ENCODE results near the gene ITGA4. TPM values are rescaled to one million over a fixed set of nuclear protein-coding genes. Genes with fewer than 3 reads are reported as not detected.

Gene ITGA4
- total RNA-seq, 2 experiments from 2014 or later: 27.7 to 33.6 TPM

DNA sequence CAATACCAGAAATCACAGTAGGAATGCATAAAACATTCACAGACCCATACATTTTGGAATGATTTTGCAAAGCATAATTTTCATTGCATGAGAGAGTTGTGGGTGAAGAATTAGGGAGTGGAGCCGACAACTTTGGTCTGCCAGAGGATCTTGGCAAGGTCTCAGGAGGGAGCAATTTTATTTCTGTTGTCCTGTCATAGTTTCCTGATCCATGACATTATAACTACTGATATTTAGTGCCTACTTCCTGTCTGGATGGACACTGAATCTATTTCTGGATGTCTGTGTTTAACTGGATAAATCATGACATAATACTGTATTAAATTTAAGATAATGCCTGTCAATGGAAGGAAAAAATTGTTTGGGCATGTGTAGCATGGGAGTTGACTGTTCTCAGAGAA, 2.4 kb downstream of the ITGA4 start:
- H3K27ac Mint-ChIP-seq: peak overlapping the region; percentile 95
- DNase-seq (no peak), ATAC-seq (no peak)
- intact Hi-C loops (cut with DNase I, micrococcal nuclease): loop anchor here (2.0 to 10.0 kb wide), 7 partner anchors 37 to 1335 kb away; partner anchors contain the start of genes NEUROD1 (in 1 of the 2) and UBE2E3 (in 1 of the 2)
- POLR2A ChIA-PET: interaction anchor here (0.5 to 0.7 kb wide), 4 partner anchors 33 to 355 kb away, joined by 3 to 4 read pairs (median 3); no protein-coding TSS in a partner anchor
- no peaks in the 10 kb centered on the region for H3K9me3 Mint-ChIP-seq (ENCODE audit: low read depth)
- CTCF ChIA-PET: interaction anchor here (0.6 to 6.7 kb wide), 5 partner anchors 8 to 332 kb away, joined by 3 to 55 read pairs (median 3); no protein-coding TSS in a partner anchor
- peaks cover 22% of the 10 kb centered on the region for H3K36me3 Mint-ChIP-seq (ENCODE audit: low read depth)
- peaks cover 71% of the 10 kb centered on the region for H3K4me1 Mint-ChIP-seq
- no peaks in the 10 kb centered on the region for H3K27me3 Mint-ChIP-seq
- peak overlapping the region; percentile 91 for H3K4me3 Mint-ChIP-seq

DNA sequence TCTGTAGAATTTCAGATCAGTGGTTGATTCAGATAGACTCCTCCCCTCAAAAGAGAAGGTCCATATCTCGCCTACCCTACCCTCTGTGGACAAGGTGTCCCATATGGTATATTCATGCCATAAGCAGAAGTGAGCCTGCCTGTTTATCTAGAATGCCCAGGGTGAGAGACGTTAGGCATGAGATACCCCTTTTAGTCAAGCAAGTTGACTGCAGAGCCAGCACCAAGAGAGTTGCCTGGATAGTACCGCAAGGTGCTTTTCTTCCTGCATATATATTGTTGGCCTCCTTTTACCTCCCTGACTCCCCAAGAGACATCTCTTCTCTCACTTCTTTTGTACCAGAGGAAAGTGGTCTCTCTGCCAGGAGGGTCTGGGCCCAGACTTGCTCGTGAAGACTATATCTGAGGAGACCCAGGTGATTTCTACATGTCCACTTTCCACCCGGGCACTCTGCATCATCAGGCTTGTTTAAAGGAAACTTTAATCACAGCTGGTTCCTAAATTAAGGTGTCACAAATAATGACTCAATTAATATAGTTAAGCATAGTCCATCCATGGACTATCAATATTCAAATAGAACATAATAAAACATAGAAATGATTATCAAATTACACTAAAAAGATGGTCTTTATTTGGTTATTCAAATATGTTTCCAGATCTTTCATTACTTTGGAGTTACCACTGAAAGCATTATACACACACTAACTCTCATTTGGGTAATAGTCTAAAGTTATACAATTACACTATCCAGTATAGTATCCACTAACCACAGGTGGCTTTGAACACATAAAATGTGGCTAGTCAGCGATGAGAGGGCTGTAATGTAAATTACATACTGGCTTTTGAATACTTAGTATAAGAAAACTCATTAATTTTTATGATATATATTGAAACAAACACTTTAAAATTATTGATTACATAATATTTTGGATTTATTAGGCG, 4.1 kb downstream of the ITGA4 start:
- peaks cover 23% of the 10 kb centered on the region for H3K36me3 Mint-ChIP-seq (ENCODE audit: low read depth)
- H3K27ac Mint-ChIP-seq: peak overlapping the region; percentile 95
- H3K4me3 Mint-ChIP-seq: peak overlapping the region; percentile 91
- DNase-seq (peak; percentile 26), ATAC-seq (no peak)
- POLR2A ChIA-PET: no interaction called here
- no peaks in the 10 kb centered on the region for H3K9me3 Mint-ChIP-seq (ENCODE audit: low read depth)
- intact Hi-C loops (cut with DNase I, micrococcal nuclease): loop anchor here (10.0 kb wide), 3 partner anchors 223 to 1337 kb away; partner anchors contain the start of gene NEUROD1 (in 1 of the 2)
- CTCF ChIA-PET: interaction anchor here (0.9 to 1.6 kb wide), 6 partner anchors 9 to 480 kb away, joined by 3 to 7 read pairs (median 3); no protein-coding TSS in a partner anchor
- H3K27me3 Mint-ChIP-seq: no peaks in the 10 kb centered on the region
- H3K4me1 Mint-ChIP-seq: peaks cover 67% of the 10 kb centered on the region

- no peak overlapping the region for H3K4me3 Mint-ChIP-seq
- intact Hi-C loops (cut with DNase I, micrococcal nuclease): loop anchor here (10.0 kb wide), 3 partner anchors 223 to 1337 kb away; partner anchors contain the start of gene NEUROD1 (in 1 of the 2)
- H3K36me3 Mint-ChIP-seq (ENCODE audit: low read depth): peaks cover 23% of the 10 kb centered on the region
- no peaks in the 10 kb centered on the region for H3K27me3 Mint-ChIP-seq
- peak; percentile 22 for DNase-seq
- ChIA-PET POLR2A (no interaction called here), CTCF (interaction anchor here (1.0 to 1.3 kb wide), 3 partner anchors 8 to 481 kb away, joined by 3 read pairs; no protein-coding TSS in a partner anchor)
- H3K27ac Mint-ChIP-seq: peak overlapping the region; percentile 5
- H3K9me3 Mint-ChIP-seq (ENCODE audit: low read depth): no peaks in the 10 kb centered on the region
- H3K4me1 Mint-ChIP-seq: peaks cover 65% of the 10 kb centered on the region
- peak; percentile 34 for ATAC-seq
Observed at GRCh38 chr2:181462033-181462432, 4.8 kb downstream of the ITGA4 start.

DNA sequence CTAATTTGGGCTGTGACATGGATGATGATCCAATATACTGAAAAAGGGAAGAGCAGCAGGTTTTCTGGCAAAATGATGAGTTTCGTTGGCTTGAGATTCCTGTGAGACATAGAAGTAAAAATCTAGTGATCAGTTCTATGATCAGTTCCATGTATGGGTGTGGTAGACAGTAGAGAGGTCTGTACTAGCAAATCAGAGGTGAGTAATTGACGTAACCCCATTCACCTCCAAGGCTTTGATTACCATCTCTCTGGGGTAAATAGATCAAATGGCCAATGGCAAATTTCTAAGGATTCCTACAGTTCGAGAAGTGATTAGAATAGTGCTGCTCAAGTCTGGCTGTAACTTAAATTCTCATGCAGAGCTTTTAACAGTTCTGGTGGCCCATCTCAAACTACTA, 6.4 kb downstream of the ITGA4 start:
- H3K4me3 Mint-ChIP-seq: no peak overlapping the region
- DNase-seq (no peak), ATAC-seq (no peak)
- H3K36me3 Mint-ChIP-seq (ENCODE audit: low read depth): peaks cover 17% of the 10 kb centered on the region
- H3K27me3 Mint-ChIP-seq: no peaks in the 10 kb centered on the region
- H3K27ac Mint-ChIP-seq: peak overlapping the region; percentile 39
- POLR2A ChIA-PET: no interaction called here
- H3K9me3 Mint-ChIP-seq (ENCODE audit: low read depth): no peaks in the 10 kb centered on the region
- CTCF ChIA-PET: interaction anchor here (0.7 kb wide), 1 partner anchor 231 kb away, joined by 3 read pairs; no protein-coding TSS in a partner anchor
- intact Hi-C loops (cut with DNase I, micrococcal nuclease): loop anchor here (10.0 kb wide), 3 partner anchors 221 to 1339 kb away; partner anchors contain the start of gene NEUROD1 (in 1 of the 2)
- peaks cover 80% of the 10 kb centered on the region for H3K4me1 Mint-ChIP-seq

DNA sequence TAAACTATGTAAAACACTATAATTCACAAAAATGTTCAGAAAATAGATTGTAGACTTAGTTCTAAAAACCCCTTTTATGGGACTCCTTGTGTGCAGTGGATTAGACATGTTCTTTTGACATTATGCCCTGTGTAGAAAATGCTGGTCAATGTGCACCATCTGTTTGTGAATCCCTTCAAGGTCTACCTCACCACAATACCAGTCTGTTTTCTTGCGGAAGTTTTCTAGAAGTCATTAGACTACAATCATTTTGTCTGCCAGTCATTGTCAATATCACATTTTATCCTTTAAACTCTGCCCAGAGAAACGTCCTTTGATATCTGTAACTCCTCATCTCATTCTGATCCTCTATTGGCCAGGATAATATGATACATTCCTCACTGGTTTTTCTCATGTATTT, 7.8 kb downstream of the ITGA4 start:
- H3K9me3 Mint-ChIP-seq (ENCODE audit: low read depth): peaks cover 2% of the 10 kb centered on the region
- ATAC-seq: no peak
- H3K27me3 Mint-ChIP-seq: no peaks in the 10 kb centered on the region
- DNase-seq: no peak
- peak overlapping the region; percentile 49 for H3K27ac Mint-ChIP-seq
- no peak overlapping the region for H3K4me3 Mint-ChIP-seq
- ChIA-PET POLR2A (no interaction called here), CTCF (no interaction called here)
- H3K4me1 Mint-ChIP-seq: peaks cover 78% of the 10 kb centered on the region
- peaks cover 26% of the 10 kb centered on the region for H3K36me3 Mint-ChIP-seq (ENCODE audit: low read depth)
- intact Hi-C loops (cut with DNase I, micrococcal nuclease): loop anchor here (5.0 to 10.0 kb wide), 6 partner anchors 220 to 1340 kb away; partner anchors contain the start of gene NEUROD1 (in 1 of the 2)

- Mint-ChIP-seq H3K27ac (peak overlapping the region; percentile 47), H3K27me3 (no peaks in the 10 kb centered on the region), H3K36me3 (ENCODE audit: low read depth) (peaks cover 28% of the 10 kb centered on the region), H3K4me3 (no peak overlapping the region), H3K9me3 (ENCODE audit: low read depth) (peaks cover 2% of the 10 kb centered on the region), H3K4me1 (peaks cover 80% of the 10 kb centered on the region)
- ATAC-seq: no peak
- DNase-seq: no peak
- ChIA-PET CTCF (interaction anchor here (0.5 to 4.1 kb wide), 23 partner anchors 9 to 361 kb away, joined by 3 to 55 read pairs (median 4); partner anchors contain the start of gene ITGA4), POLR2A (interaction anchor here (0.8 kb wide), 1 partner anchor 30 kb away, joined by 4 read pairs; no protein-coding TSS in a partner anchor)
- intact Hi-C loops (cut with DNase I, micrococcal nuclease): loop anchor here (1.0 to 10.0 kb wide), 7 partner anchors 219 to 1341 kb away; partner anchors contain the start of gene NEUROD1 (in 1 of the 2)
Observed at GRCh38 chr2:181465676-181466375, 8.6 kb downstream of the ITGA4 start.

- Mint-ChIP-seq H3K4me3 (no peak overlapping the region), H3K27ac (peak overlapping the region; percentile 17), H3K4me1 (peaks cover 86% of the 10 kb centered on the region), H3K27me3 (no peaks in the 10 kb centered on the region), H3K9me3 (ENCODE audit: low read depth) (peaks cover 2% of the 10 kb centered on the region), H3K36me3 (ENCODE audit: low read depth) (peaks cover 32% of the 10 kb centered on the region)
- POLR2A ChIA-PET: interaction anchor here (0.8 to 1.4 kb wide), 3 partner anchors 12 to 163 kb away, joined by 3 to 5 read pairs (median 4); no protein-coding TSS in a partner anchor
- DNase-seq: peak; percentile 90
- ATAC-seq: peak; percentile 22
- CTCF ChIA-PET: interaction anchor here (0.5 to 4.1 kb wide), 28 partner anchors 8 to 391 kb away, joined by 3 to 55 read pairs (median 4); partner anchors contain the start of gene ITGA4
- intact Hi-C loops (cut with DNase I, micrococcal nuclease): loop anchor here (1.0 to 10.0 kb wide), 7 partner anchors 218 to 1342 kb away; partner anchors contain the start of gene NEUROD1 (in 1 of the 2)
Observed at GRCh38 chr2:181466661-181467576, 9.7 kb downstream of the ITGA4 start.

DNA sequence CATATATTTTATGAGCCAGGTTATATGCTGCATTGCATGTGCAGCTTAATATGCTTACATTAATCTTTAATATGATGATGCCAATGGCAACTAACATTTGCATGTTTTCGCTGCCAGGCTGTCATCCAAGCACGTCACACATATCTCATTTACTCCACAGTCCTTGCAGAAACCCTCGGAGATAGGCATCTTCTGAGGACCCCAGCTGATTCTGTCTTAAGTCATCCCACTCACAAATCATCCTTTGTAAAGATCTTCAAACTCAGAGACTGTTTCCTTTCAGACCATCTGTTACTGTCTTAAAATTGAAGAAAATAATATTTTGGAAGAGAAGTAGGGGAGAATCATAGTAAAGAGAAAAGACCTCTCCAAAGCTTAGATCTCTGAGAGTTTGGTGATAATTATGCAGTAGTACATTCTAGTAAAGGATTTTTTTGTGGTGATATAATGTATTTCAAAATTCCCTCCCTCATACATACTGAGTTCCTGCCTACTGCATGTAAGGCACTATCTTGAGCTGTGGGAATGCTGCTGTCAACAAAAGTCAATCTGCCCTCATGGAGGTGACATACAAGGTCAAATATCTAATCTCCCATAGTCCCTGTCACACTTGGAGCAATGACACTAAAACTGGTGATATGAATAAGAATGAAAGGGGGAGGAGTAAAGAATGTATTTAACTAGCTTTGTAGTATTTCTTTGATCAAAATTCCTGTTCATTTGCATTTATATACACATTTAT, 11.0 kb downstream of the ITGA4 start:
- Mint-ChIP-seq H3K9me3 (ENCODE audit: low read depth) (peaks cover 2% of the 10 kb centered on the region), H3K4me3 (no peak overlapping the region), H3K4me1 (peaks cover 85% of the 10 kb centered on the region), H3K27me3 (no peaks in the 10 kb centered on the region), H3K27ac (peak overlapping the region; percentile 61), H3K36me3 (ENCODE audit: low read depth) (peaks cover 34% of the 10 kb centered on the region)
- intact Hi-C loops (cut with DNase I, micrococcal nuclease): loop anchor here (5.0 to 10.0 kb wide), 6 partner anchors 217 to 1343 kb away; partner anchors contain the start of gene NEUROD1 (in 1 of the 2)
- ChIA-PET CTCF (interaction anchor here (0.6 to 4.1 kb wide), 13 partner anchors 12 to 392 kb away, joined by 3 to 55 read pairs (median 3); partner anchors contain the start of gene ITGA4), POLR2A (interaction anchor here (0.5 to 1.4 kb wide), 3 partner anchors 108 to 164 kb away, joined by 3 to 5 read pairs (median 3); no protein-coding TSS in a partner anchor)
- DNase-seq (no peak), ATAC-seq (peak; percentile 42)

GRCh38 chr2:181468811-181469210, 11.6 kb downstream of the ITGA4 start:
- no peak for DNase-seq
- ChIA-PET POLR2A (interaction anchor here (0.5 to 1.4 kb wide), 2 partner anchors 155 to 165 kb away, joined by 3 to 5 read pairs; no protein-coding TSS in a partner anchor), CTCF (interaction anchor here (0.6 to 4.1 kb wide), 10 partner anchors 13 to 364 kb away, joined by 3 to 55 read pairs (median 3); partner anchors contain the start of gene ITGA4)
- Mint-ChIP-seq H3K4me1 (peaks cover 85% of the 10 kb centered on the region), H3K36me3 (ENCODE audit: low read depth) (peaks cover 30% of the 10 kb centered on the region), H3K9me3 (ENCODE audit: low read depth) (peaks cover 2% of the 10 kb centered on the region), H3K27me3 (no peaks in the 10 kb centered on the region), H3K4me3 (no peak overlapping the region), H3K27ac (peak overlapping the region; percentile 61)
- intact Hi-C loops (cut with DNase I, micrococcal nuclease): loop anchor here (5.0 to 10.0 kb wide), 6 partner anchors 216 to 1344 kb away; partner anchors contain the start of gene NEUROD1 (in 1 of the 2)
- ATAC-seq: no peak

All from activated CD4-positive, alpha-beta T cell treated with anti-CD3 and anti-CD28 coated beads for 36 hours (primary cell).